ENCODE results near the gene ELP4.
A peak's percentile ranks its signal among the peaks of the same experiment; 100 is the strongest.

The ELP4 gene

GRCh38 chr11:31812383-31813381, 303.1 kb downstream of the ELP4 start:
- TF ChIP-seq CTCF (conservative IDR thresholded peaks at IDR 0.05; ENCODE audit: low read depth, low read length) = no peak
- peak overlapping the region; percentile 22 for H3K4me3 ChIP-seq (ENCODE audit: low read depth, low read length)
- no peak for DNase-seq (ENCODE audit: low read depth)

GRCh38 chr11:31813391-31814175, 304.0 kb downstream of the ELP4 start:
- DNase-seq (ENCODE audit: low read depth) = no peak
- no peak overlapping the region for H3K4me3 ChIP-seq (ENCODE audit: low read depth, low read length)
- no peak for TF ChIP-seq CTCF (conservative IDR thresholded peaks at IDR 0.05; ENCODE audit: low read depth, low read length)

GRCh38 chr11:31814176-31814868, 304.8 kb downstream of the ELP4 start:
- no peak for TF ChIP-seq CTCF (conservative IDR thresholded peaks at IDR 0.05; ENCODE audit: low read depth, low read length)
- no peak overlapping the region for H3K4me3 ChIP-seq (ENCODE audit: low read depth, low read length)
- no peak for DNase-seq (ENCODE audit: low read depth)

GRCh38 chr11:31815711-31816467, 306.3 kb downstream of the ELP4 start:
- no peak for DNase-seq (ENCODE audit: low read depth)
- TF ChIP-seq CTCF (conservative IDR thresholded peaks at IDR 0.05; ENCODE audit: low read depth, low read length) = no peak
- H3K4me3 ChIP-seq (ENCODE audit: low read depth, low read length) = no peak overlapping the region

- no peak for DNase-seq (ENCODE audit: low read depth)
- no peak overlapping the region for H3K4me3 ChIP-seq (ENCODE audit: low read depth, low read length)
- no peak for TF ChIP-seq CTCF (conservative IDR thresholded peaks at IDR 0.05; ENCODE audit: low read depth, low read length)
Observed at GRCh38 chr11:31816468-31817053, 307.0 kb downstream of the ELP4 start.
